Measurements from ENCODE around the gene YARS1. TPM values are rescaled to one million over a fixed set of nuclear protein-coding genes. Genes with fewer than 3 reads are reported as not detected.

The YARS1 gene
- total RNA-seq, 1 experiment from 2014 or later, result 120 TPM

DNA sequence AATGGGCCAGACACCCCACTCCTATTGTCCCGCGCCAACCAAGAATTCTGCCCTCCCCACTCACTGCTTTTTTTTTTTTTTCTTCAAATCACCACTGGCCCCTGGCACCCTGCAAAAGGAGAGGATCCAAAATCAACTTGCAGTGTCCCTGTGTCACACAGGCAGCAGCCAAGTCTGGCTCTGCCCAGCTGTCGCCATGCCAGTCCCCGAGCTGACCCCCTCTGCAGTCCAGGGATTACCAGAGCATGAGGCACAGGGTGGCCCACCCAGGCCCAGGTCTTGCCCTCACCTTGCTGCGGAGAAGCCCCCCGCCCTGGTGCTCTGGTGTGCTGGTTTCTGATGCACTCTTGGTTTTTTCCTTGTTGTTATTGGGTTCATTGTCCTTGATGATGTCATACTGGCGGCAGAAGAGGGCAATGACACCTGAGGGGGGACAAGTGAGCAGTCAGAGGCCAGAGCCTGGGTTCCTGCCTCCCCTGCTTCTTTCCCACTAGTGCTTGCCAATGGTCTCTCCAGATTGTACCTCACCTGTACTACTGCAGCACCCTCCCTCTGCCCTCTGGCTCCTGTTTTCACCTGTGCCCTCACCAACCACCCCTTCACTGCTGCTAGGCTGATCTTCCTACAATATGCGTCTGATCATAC lies 47.3 kb upstream of the YARS1 start:
- ChIA-PET CTCF (no interaction called here), POLR2A (no interaction called here)
- H3K4me1 ChIP-seq (ENCODE audit: control insufficient read depth, insufficient read depth, low read length), result no peaks in the 10 kb centered on the region
- no peak overlapping the region for H3K4me3 ChIP-seq (ENCODE audit: low read depth in 2 of 2, low read length in 2 of 2)
- ATAC-seq (no peak), DNase-seq (ENCODE audit: low read depth, low spot score) (no peak)
- no peaks in the 10 kb centered on the region for H3K27me3 ChIP-seq (ENCODE audit: control insufficient read depth, insufficient read depth, low read length)
- in situ Hi-C loops (cut with HindIII; ENCODE audit: low pct_unique_long_range_greater_than_20kb, low sequenced_read_pairs), result no loop called here
- peaks cover 2% of the 10 kb centered on the region; the same call in 1 of the 2 replicates for H3K36me3 ChIP-seq (ENCODE audit: control insufficient read depth, insufficient read depth, low read length)
- intact Hi-C loops (cut with micrococcal nuclease; ENCODE audit: unreplicated experiment), result no loop called here
- no peak overlapping the region for H3K27ac ChIP-seq (ENCODE audit: low read length)
- H3K9me3 ChIP-seq (ENCODE audit: control insufficient read depth, insufficient read depth, low read depth, low read length), result no peaks in the 10 kb centered on the region
- no peak for TF ChIP-seq TCF7L2 (IDR thresholded peaks at IDR 0.05; ENCODE audit: low read depth, low read length)
- no peak for TF ChIP-seq SIN3A (IDR thresholded peaks at IDR 0.05; ENCODE audit: borderline replicate concordance, insufficient read depth, low read depth, low read length)
- TF ChIP-seq, protein P1, sequence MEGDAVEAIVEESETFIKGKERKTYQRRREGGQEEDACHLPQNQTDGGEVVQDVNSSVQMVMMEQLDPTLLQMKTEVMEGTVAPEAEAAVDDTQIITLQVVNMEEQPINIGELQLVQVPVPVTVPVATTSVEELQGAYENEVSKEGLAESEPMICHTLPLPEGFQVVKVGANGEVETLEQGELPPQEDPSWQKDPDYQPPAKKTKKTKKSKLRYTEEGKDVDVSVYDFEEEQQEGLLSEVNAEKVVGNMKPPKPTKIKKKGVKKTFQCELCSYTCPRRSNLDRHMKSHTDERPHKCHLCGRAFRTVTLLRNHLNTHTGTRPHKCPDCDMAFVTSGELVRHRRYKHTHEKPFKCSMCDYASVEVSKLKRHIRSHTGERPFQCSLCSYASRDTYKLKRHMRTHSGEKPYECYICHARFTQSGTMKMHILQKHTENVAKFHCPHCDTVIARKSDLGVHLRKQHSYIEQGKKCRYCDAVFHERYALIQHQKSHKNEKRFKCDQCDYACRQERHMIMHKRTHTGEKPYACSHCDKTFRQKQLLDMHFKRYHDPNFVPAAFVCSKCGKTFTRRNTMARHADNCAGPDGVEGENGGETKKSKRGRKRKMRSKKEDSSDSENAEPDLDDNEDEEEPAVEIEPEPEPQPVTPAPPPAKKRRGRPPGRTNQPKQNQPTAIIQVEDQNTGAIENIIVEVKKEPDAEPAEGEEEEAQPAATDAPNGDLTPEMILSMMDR (IDR thresholded peaks at IDR 0.05), result no peak
- TF ChIP-seq, protein P2, sequence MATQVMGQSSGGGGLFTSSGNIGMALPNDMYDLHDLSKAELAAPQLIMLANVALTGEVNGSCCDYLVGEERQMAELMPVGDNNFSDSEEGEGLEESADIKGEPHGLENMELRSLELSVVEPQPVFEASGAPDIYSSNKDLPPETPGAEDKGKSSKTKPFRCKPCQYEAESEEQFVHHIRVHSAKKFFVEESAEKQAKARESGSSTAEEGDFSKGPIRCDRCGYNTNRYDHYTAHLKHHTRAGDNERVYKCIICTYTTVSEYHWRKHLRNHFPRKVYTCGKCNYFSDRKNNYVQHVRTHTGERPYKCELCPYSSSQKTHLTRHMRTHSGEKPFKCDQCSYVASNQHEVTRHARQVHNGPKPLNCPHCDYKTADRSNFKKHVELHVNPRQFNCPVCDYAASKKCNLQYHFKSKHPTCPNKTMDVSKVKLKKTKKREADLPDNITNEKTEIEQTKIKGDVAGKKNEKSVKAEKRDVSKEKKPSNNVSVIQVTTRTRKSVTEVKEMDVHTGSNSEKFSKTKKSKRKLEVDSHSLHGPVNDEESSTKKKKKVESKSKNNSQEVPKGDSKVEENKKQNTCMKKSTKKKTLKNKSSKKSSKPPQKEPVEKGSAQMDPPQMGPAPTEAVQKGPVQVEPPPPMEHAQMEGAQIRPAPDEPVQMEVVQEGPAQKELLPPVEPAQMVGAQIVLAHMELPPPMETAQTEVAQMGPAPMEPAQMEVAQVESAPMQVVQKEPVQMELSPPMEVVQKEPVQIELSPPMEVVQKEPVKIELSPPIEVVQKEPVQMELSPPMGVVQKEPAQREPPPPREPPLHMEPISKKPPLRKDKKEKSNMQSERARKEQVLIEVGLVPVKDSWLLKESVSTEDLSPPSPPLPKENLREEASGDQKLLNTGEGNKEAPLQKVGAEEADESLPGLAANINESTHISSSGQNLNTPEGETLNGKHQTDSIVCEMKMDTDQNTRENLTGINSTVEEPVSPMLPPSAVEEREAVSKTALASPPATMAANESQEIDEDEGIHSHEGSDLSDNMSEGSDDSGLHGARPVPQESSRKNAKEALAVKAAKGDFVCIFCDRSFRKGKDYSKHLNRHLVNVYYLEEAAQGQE (IDR thresholded peaks at IDR 0.05; ENCODE audit: insufficient read depth in 1 of 2, low read depth in 2 of 2, low read length in 1 of 2), result no peak
- no peak for TF ChIP-seq POLR2AphosphoS5 (IDR thresholded peaks at IDR 0.05; ENCODE audit: low read depth, low read length)
- no TSS peak for BruUV-seq (replicated peaks)

DNA sequence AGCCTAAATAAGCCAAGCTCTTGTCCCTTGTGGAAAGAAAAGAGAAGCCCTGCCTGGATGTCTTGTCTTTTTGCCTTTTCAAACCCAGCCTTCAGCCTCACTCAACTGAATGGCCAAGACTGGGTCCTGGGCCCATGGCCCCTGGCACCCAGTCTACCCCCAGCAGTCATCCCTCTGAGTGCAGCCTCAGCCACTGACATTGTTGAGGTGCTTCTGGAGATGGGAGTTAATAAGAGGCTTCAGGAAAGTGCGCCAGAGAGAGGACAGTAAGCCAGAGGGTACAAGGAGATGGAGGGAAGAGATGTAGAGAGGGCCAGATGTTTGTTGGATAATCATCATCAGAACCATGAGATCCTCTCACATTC lies 46.7 kb upstream of the YARS1 start:
- TF ChIP-seq SIN3A (IDR thresholded peaks at IDR 0.05; ENCODE audit: borderline replicate concordance, insufficient read depth, low read depth, low read length) (no peak), POLR2AphosphoS5 (IDR thresholded peaks at IDR 0.05; ENCODE audit: low read depth, low read length) (no peak), TCF7L2 (IDR thresholded peaks at IDR 0.05; ENCODE audit: low read depth, low read length) (no peak)
- TF ChIP-seq, protein P1 (IDR thresholded peaks at IDR 0.05), result no peak
- TF ChIP-seq, protein P2 (IDR thresholded peaks at IDR 0.05; ENCODE audit: insufficient read depth in 1 of 2, low read depth in 2 of 2, low read length in 1 of 2), result no peak
- Histone ChIP-seq H3K4me3 (ENCODE audit: low read depth in 2 of 2, low read length in 2 of 2) (no peak overlapping the region), H3K4me1 (ENCODE audit: control insufficient read depth, insufficient read depth, low read length) (no peaks in the 10 kb centered on the region), H3K36me3 (ENCODE audit: control insufficient read depth, insufficient read depth, low read length) (peaks cover 2% of the 10 kb centered on the region; the same call in 1 of the 2 replicates), H3K9me3 (ENCODE audit: control insufficient read depth, insufficient read depth, low read depth, low read length) (no peaks in the 10 kb centered on the region), H3K27ac (ENCODE audit: low read length) (no peak overlapping the region), H3K27me3 (ENCODE audit: control insufficient read depth, insufficient read depth, low read length) (no peaks in the 10 kb centered on the region)
- no TSS peak for BruUV-seq (replicated peaks)
- in situ Hi-C loops (cut with HindIII; ENCODE audit: low pct_unique_long_range_greater_than_20kb, low sequenced_read_pairs) (no loop called here), intact Hi-C loops (cut with micrococcal nuclease; ENCODE audit: unreplicated experiment) (no loop called here)
- ATAC-seq, result no peak
- no peak for DNase-seq (ENCODE audit: low read depth, low spot score)
- ChIA-PET CTCF (no interaction called here), POLR2A (no interaction called here)
